IMR-90 (cell line): ENCODE measurements around the gene PHF14.

Experiments
- BHLHE40 ChIP-seq: fragments of 150-350 bp; IDR thresholded peaks from 2 replicates; pipeline ENCODE4 v1.6.1; 2016; ENCODE audit warnings: mild to moderate bottlenecking, low read depth, low read length
- NFE2L2 ChIP-seq: fragments of 150-350 bp; IDR thresholded peaks from 2 replicates; pipeline ENCODE4 v1.6.1; 2016; ENCODE audit warnings: low read depth, mild to moderate bottlenecking, low read length
- POLR2A ChIP-seq: IDR thresholded peaks from 2 replicates; pipeline ENCODE4 v1.6.1; 2012; ENCODE audit warnings: mild to moderate bottlenecking, low read depth, low read length
- RFX5 ChIP-seq: IDR thresholded peaks from 2 replicates; pipeline ENCODE4 v1.8.0; 2012; ENCODE audit warnings: low read depth, mild to moderate bottlenecking, low read length, moderate library complexity
- TF ChIP-seq, protein P1 (sequence below): conservative IDR thresholded peaks from 2 replicates; pipeline ENCODE4 v1.5.1; 2012; ENCODE audit warnings: mild to moderate bottlenecking, low read depth, low read length, improper control_type of control experiment

DNA sequence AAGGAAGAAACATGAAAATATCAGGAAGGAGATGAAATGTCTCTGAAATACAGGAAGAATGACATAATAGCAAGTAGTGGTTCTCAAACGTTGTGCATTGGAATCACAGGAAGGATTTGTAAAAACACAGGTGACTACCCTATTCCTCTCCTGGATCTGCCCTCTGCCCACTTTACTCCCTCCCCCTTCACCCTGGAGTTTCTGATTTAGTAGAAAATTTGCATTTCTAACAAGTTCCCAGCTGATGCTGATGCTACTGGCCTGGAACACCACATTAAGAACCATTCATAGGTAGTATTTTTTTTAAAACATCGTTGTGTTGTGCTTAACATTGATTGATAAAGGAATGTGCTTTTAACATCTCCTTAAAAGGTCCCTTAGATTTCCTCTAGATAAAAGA lies 130.9 kb downstream of the PHF14 start:
- TF ChIP-seq RFX5 (no peak), POLR2A (no peak), BHLHE40 (no peak), NFE2L2 (no peak)
- TF ChIP-seq, protein P1, sequence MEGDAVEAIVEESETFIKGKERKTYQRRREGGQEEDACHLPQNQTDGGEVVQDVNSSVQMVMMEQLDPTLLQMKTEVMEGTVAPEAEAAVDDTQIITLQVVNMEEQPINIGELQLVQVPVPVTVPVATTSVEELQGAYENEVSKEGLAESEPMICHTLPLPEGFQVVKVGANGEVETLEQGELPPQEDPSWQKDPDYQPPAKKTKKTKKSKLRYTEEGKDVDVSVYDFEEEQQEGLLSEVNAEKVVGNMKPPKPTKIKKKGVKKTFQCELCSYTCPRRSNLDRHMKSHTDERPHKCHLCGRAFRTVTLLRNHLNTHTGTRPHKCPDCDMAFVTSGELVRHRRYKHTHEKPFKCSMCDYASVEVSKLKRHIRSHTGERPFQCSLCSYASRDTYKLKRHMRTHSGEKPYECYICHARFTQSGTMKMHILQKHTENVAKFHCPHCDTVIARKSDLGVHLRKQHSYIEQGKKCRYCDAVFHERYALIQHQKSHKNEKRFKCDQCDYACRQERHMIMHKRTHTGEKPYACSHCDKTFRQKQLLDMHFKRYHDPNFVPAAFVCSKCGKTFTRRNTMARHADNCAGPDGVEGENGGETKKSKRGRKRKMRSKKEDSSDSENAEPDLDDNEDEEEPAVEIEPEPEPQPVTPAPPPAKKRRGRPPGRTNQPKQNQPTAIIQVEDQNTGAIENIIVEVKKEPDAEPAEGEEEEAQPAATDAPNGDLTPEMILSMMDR = no peak
